OCI-LY7 (cell line): ENCODE data around the gene IQSEC1.

ENCODE experiments used
- CTCF ChIP-seq: fragments of 200-600 bp; sonication (generic); conservative IDR thresholded peaks from 2 replicates; pipeline ENCODE4 v1.5.1; 2014; ENCODE audit warnings: mild to moderate bottlenecking, antibody characterized with exemption, low read length, moderate library complexity, mixed read lengths
- EZH2phosphoT487 ChIP-seq: fragments of 200-600 bp; sonication (generic); IDR thresholded peaks from 2 replicates; pipeline ENCODE4 v1.6.1; 2018; ENCODE audit warnings: low read depth, borderline replicate concordance, mild to moderate bottlenecking, mixed run types, antibody characterized with exemption, low read length, moderate library complexity, mixed read lengths

GRCh38 chr3:12908136-12908730 is 165.0 kb downstream of the IQSEC1 start:
- no peak for TF ChIP-seq EZH2phosphoT487
- TF ChIP-seq CTCF, result no peak
